Coronary artery (tissue), 2 donors: ENCODE data around the gene C1QL1.
A peak's percentile ranks its signal among the peaks of the same experiment; 100 is the strongest.

Experiments used
- DNase-seq: peaks from one replicate; pipeline ENCODE4 v3.0.0-alpha.2; 2017; ENCODE audit warnings: low spot score
- H3K27ac ChIP-seq, 2 donors: fragments of 200-600 bp; sonication (generic); one replicate each; pipeline ENCODE4 v1.5.1; 2016 to 2019
- H3K4me3 ChIP-seq: fragments of 200-600 bp; sonication (generic); 2 replicates; pipeline ENCODE4 v1.5.1; 2016; ENCODE audit warnings: mild to moderate bottlenecking, moderate library complexity
- CTCF ChIP-seq: fragments of 200-600 bp; sonication (generic); IDR thresholded peaks from one replicate; pipeline ENCODE4 v1.5.1; 2019; ENCODE audit warnings: antibody characterized with exemption

The C1QL1 gene

GRCh38 chr17:44922746-44923470 lies 45.2 kb downstream of the C1QL1 start:
- Histone ChIP-seq H3K4me3 (no peak overlapping the region), H3K27ac (no peak overlapping the region)
- no peak for TF ChIP-seq CTCF
- DNase-seq = no peak

- no peak for TF ChIP-seq CTCF
- H3K4me3 ChIP-seq = no peak overlapping the region
- no peak for DNase-seq
- no peak overlapping the region for H3K27ac ChIP-seq
These were observed 46.0 kb downstream of the C1QL1 start for GRCh38 chr17:44922136-44922535.

GRCh38 chr17:44921122-44921882 lies 46.8 kb downstream of the C1QL1 start:
- Histone ChIP-seq H3K4me3 (no peak overlapping the region), H3K27ac (no peak overlapping the region)
- DNase-seq = no peak
- TF ChIP-seq CTCF = no peak

- no peak overlapping the region for H3K4me3 ChIP-seq
- TF ChIP-seq CTCF = no peak
- no peak for DNase-seq
These were observed 47.5 kb downstream of the C1QL1 start for GRCh38 chr17:44920565-44920940.

GRCh38 chr17:44919885-44920564 lies 48.1 kb downstream of the C1QL1 start:
- Histone ChIP-seq H3K27ac (no peak overlapping the region), H3K4me3 (no peak overlapping the region)
- DNase-seq = peak; percentile 87
- TF ChIP-seq CTCF = peak; percentile 68

More at GRCh38 chr17:44920565-44920940, 47.5 kb downstream of the C1QL1 start:
- H3K27ac ChIP-seq = no peak overlapping the region

GRCh38 chr17:44919411-44919810 lies 48.7 kb downstream of the C1QL1 start:
- DNase-seq = no peak
- no peak overlapping the region for H3K4me3 ChIP-seq
- TF ChIP-seq CTCF = no peak
- no peak overlapping the region for H3K27ac ChIP-seq
